GM18511 (cell line): Measurements from ENCODE around the gene SINHCAF.

Experiments
- ATAC-seq: cut with Tn5 transposase; IDR thresholded peaks from one replicate; pipeline ENCODE4 v1.9.1; 2021; ENCODE audit warnings: mild to moderate bottlenecking, moderate library complexity; ENCODE audit not compliant: unreplicated experiment

The SINHCAF gene

DNA sequence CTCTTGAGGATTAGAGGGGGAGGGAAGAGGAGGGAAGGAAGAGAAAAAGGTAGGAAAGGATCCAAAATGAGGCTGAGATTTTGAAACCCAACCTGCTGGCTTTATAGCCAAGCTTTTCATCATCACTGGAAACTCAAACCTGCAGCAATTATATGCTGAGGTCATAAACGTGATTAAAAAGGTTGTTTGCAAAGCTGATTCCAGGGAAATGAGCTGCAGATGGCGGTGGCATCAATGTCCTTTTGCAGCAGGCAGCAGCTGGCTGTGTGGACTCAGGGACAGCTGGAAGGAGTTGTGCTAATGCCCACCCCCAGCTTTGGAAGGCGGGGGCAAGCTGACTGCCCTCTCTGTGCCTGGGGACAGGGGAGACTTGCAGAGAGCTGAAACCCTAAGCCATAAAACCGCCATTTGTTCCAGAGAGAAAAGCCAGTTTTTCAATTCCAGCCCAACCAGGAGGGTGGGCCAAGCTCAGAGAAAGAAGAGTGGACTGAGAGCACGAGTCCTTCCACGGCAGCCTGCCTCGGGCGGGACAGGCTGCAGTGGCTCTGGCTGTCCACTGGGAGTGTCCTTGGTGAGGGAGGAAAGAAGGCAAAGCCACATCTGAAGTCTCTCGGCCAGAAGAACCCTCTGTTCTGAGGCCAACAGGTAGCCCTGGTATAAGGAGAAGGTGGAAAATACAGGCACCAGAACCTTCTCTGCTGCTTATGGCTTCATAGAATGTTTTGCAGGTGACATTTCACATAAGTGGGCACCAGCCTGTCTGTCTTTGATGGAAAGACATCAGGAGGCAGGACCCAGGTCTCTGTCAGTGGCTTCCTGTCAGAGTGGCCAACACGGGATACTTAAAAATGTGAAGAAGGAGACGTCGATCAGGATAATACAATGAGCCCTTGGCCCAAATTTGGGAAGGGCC, 90.7 kb downstream of the SINHCAF start:
- no peak for ATAC-seq

GRCh38 chr12:31234053-31234840, 91.7 kb downstream of the SINHCAF start:
- no peak for ATAC-seq

GRCh38 chr12:31233061-31233730, 92.8 kb downstream of the SINHCAF start:
- ATAC-seq: no peak

- ATAC-seq: no peak
These were observed 93.5 kb downstream of the SINHCAF start for GRCh38 chr12:31232361-31232965.

DNA sequence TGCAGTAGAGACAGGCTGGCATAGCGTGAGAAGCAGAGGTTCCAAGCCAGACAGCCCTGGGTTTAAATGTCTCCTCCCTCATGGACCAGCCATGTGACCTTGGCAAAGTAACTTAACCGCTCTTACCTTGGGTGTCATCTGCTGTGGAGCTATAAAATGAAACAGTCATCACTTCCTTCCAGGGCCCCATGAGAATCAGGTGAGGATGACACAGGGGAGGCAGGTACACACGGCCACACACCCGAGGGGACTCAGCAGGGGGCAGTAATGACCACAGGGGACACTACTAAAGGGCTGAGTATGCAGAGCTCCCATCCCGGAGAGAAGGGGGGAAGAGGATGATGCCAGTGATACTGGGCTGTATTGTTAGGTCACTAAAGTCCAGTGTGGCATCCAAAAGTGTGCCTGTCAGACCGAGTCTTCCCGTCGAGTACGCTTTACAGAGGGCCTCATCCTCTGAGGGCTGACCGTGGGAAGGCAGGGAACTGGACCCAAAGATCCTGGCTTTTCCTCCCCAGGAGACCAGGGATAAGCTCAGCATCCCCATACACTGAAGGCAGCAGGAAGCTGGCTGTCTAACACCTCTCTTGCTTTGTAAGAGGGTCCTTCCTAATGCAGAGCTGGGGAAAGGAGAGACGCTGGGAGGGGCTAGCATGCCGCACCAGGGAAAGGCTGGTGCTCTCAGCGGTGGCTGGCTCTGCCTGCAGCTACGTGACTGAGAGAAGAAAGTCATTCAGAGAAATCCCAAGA, 94.2 kb downstream of the SINHCAF start:
- no peak for ATAC-seq
